CD1c-positive myeloid dendritic cell (primary cell): ENCODE data around the gene THADA.

ENCODE experiments used
- DNase-seq: peaks from one replicate; pipeline ENCODE4 v3.0.0-alpha.2; 2016; ENCODE audit errors: extremely low spot score

Gene THADA

GRCh38 chr2:43349904-43350303 is 245.9 kb downstream of the THADA start:
- no peak for DNase-seq

GRCh38 chr2:43348908-43349661 is 246.8 kb downstream of the THADA start:
- DNase-seq = no peak

GRCh38 chr2:43347746-43348145 is 248.1 kb downstream of the THADA start:
- DNase-seq = no peak

- DNase-seq = no peak
Measured at GRCh38 chr2:43346602-43347567, 249.0 kb downstream of the THADA start.

GRCh38 chr2:43345872-43346271 is 250.0 kb downstream of the THADA start:
- DNase-seq = no peak

- DNase-seq = no peak
Measured at GRCh38 chr2:43345391-43345813, 250.4 kb downstream of the THADA start.

- DNase-seq = no peak
Measured at GRCh38 chr2:43344868-43345373, 250.9 kb downstream of the THADA start.

- no peak for DNase-seq
Measured at GRCh38 chr2:43343573-43344304, 252.1 kb downstream of the THADA start.

- no peak for DNase-seq
Measured at GRCh38 chr2:43341959-43342757, 253.7 kb downstream of the THADA start.

- no peak for DNase-seq
Measured at GRCh38 chr2:43340945-43341356, 254.9 kb downstream of the THADA start.

- DNase-seq = no peak
Measured at GRCh38 chr2:43340066-43340465, 255.8 kb downstream of the THADA start.

GRCh38 chr2:43333656-43334144 is 262.1 kb downstream of the THADA start:
- DNase-seq = peak; percentile 72

- DNase-seq = peak; percentile 23
Measured at GRCh38 chr2:43333101-43333655, 262.7 kb downstream of the THADA start.

GRCh38 chr2:43332653-43333052 is 263.2 kb downstream of the THADA start:
- DNase-seq = no peak

- peak; percentile 53 for DNase-seq
Measured at GRCh38 chr2:43331422-43331821, 264.4 kb downstream of the THADA start.

- no peak for DNase-seq
Measured at GRCh38 chr2:43329637-43330036, 266.2 kb downstream of the THADA start.

- no peak for DNase-seq
Measured at GRCh38 chr2:43328832-43329231, 267.0 kb downstream of the THADA start.

- no peak for DNase-seq
Measured at GRCh38 chr2:43328133-43328532, 267.7 kb downstream of the THADA start.

- DNase-seq = no peak
Measured at GRCh38 chr2:43327119-43327518, 268.7 kb downstream of the THADA start.

- DNase-seq = no peak
Measured at GRCh38 chr2:43326101-43326825, 269.6 kb downstream of the THADA start.
